Fibroblast of villous mesenchyme (primary cell): ENCODE data around the gene ABL2. TPM values are rescaled to one million over a fixed set of nuclear protein-coding genes. Genes with fewer than 3 reads are reported as not detected.
"Not testable (repeated sequence)": the region's sequence is repeated elsewhere in the genome, so short reads cannot be mapped to it uniquely, and the experiment has no call there.

Experiments used
- DNase-seq: peaks from one replicate; pipeline ENCODE4 v3.0.0-alpha.2; 2010; ENCODE audit warnings: low read depth
- H3K4me3 ChIP-seq: 2 replicates; pipeline ENCODE4 v1.5.1; 2011; ENCODE audit warnings: low read depth, mild to moderate bottlenecking, low read length
- CTCF ChIP-seq: IDR thresholded peaks from 2 replicates; pipeline ENCODE4 v1.5.1; 2012; ENCODE audit warnings: low read depth, mild to moderate bottlenecking, low read length; ENCODE audit not compliant: insufficient read depth
- total RNA-seq: library from RNA; depleted of rRNA; stranded (reverse); fragments of >200 nt; gene quantifications from 2 replicates; pipeline ENCODE4 v1.2.3, GENCODE V29; 2012

ABL2 gene
- total RNA-seq, 1 donor: 66.9 TPM

DNA sequence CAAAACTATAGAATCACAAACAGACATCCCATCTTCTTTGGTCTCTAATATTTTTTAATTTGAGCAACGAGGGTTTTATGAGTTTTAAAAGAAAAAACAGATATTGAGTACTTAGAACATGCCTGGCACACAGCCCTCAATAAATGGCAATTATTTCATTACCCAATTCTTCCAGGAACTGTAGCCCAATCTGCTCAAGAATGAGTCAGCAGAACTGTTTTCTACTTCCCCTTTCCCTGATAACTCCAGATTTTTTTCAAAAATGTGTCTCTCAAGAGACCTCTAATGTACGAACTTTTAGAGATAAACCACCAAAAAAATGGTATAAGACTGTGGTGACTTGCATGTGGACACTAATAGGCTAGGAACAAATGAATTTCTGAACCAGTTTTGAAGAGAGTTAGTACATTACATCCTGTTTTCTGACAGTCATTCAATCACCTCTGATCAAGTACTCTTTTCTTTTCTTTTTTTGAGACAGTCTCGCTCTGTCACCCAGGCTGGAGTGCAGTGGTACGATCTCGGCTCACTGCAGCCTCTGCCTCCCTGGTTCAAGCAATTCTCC is 11.5 kb downstream of the ABL2 start:
- H3K4me3 ChIP-seq: no peak overlapping the region
- no peak for TF ChIP-seq CTCF
- DNase-seq: peak; percentile 65

GRCh38 chr1:179213317-179213716 is 16.2 kb downstream of the ABL2 start:
- not testable (repeated sequence) for DNase-seq, H3K4me3 ChIP-seq

DNA sequence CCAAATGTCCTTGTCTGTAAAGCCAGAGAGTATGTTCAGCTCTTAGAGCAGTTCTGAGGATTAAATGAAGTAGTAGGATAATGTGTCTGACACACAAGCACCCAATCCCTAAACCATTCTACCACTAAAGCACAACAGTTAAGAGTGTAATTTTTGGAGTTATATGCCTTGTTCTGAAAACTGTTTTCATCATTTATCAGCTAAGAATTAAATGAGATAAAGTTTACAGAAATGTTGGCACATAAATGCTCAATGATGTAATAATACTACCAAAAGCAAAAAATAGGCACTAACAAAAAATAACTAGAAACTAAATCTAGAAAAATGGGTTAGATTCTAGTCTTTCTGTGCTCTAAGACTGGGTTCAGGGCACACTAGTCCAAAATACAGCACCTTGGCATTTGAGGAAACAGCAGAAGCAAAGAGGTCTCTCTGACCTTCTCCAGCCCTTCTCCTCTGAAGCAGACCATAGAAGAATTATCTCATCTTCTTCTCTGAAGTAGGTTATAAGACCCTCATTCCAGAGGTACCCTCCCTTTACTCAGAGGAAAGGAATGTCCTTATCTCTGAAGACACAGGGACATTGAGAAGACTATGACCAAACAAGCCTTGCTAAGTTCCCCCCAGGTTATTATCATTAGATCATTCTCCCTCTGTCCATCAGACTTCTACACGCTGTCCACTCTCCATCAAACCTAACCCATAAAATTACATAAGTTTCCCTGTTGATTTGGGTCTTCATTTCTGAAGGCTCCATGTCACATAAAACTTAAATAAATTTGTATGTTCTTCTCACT is 20.6 kb downstream of the ABL2 start:
- DNase-seq: no peak
- TF ChIP-seq CTCF: no peak

GRCh38 chr1:179206812-179207211 is 22.7 kb downstream of the ABL2 start:
- no peak for TF ChIP-seq CTCF
- no peak overlapping the region for H3K4me3 ChIP-seq
- no peak for DNase-seq

More for the DNA sequence above, 20.6 kb downstream of the ABL2 start:
- no peak overlapping the region for H3K4me3 ChIP-seq

DNA sequence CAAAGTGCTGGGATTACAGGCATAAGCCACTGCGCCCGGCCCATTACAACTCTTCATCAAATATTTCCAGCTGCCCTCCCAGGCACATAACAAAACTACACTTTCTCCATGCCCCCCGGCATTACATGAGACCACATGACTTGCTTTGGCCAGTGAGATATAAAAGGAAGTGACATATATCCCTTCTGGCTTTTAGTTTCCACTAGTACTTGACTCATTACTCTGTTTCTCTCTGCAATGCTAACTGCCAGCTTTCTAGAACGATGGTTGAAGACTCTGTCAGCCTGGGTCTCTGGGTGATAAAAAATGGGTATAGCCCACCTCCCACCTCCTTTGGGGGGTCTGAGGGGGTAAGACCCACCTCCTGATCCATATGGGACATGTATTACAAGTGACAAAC is 24.2 kb downstream of the ABL2 start:
- TF ChIP-seq CTCF: no peak
- H3K4me3 ChIP-seq: no peak overlapping the region
- no peak for DNase-seq

DNA sequence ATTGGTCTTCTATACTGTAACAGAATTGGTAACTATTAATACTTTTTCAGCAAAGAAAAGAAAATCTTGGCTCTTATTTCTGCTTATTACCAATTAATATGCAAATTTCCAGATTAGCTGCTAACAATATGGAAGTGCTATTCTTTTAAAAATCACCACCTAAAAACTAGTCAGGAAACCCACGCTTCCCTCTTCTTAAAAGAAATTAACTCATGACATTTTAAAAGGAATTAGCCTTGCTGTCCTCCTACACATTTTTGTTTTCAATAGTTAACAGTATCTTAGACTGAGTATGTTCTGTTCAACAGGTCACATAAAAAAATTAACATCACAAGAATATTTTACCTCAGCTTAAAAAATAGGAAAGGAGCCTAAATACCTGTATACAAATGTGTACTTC is 27.3 kb downstream of the ABL2 start:
- H3K4me3 ChIP-seq: no peak overlapping the region
- no peak for DNase-seq
- TF ChIP-seq CTCF: no peak

DNA sequence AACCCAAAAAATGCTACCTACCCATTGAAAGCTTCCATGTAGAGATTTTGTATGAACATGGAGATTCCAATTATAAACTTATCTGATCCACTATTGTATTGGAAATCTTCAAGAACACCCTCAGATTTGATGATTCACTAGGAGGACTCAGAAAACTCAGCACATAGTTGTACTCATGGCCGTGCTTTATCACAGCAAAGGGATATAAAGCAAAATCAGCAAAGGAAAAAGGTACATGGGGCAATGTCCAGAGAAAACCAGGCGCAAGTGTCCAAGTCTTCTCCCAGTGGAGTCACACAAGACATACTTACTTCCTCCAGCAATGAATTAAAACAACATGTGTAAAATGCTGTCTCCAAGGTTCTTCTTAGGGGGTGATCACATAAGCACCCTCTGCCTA is 28.9 kb downstream of the ABL2 start:
- no peak overlapping the region for H3K4me3 ChIP-seq
- DNase-seq: no peak
- TF ChIP-seq CTCF: no peak
